Esophagus muscularis mucosa (tissue), 4 donors: ENCODE measurements around the gene PRPF31.

ENCODE experiments used
- EP300 ChIP-seq: sonication (generic); formaldehyde crosslinking; IDR thresholded peaks from one replicate; pipeline ENCODE4 v1.6.1; 2017; ENCODE audit warnings: antibody characterized with exemption
- POLR2AphosphoS5 ChIP-seq, 2 donors: sonication (generic); formaldehyde crosslinking; IDR thresholded peaks; one replicate each; pipeline ENCODE4 v1.6.1; 2017; ENCODE audit warnings: antibody characterized with exemption in 2 of 2
- TF ChIP-seq, protein P1 (sequence below), 3 experiments: fragments of 200-600 bp in 2 of 3; fragments of 450-650 bp in 1 of 3; sonication (generic) in 2 of 3; IDR thresholded peaks; one replicate each; pipeline ENCODE4 v1.5.1; 2017 to 2019; ENCODE audit warnings: antibody characterized with exemption in 3 of 3, mild to moderate bottlenecking in 2 of 3, moderate library complexity in 1 of 3

GRCh38 chr19:54179921-54180461, 64.4 kb downstream of the PRPF31 start:
- TF ChIP-seq, protein P1, sequence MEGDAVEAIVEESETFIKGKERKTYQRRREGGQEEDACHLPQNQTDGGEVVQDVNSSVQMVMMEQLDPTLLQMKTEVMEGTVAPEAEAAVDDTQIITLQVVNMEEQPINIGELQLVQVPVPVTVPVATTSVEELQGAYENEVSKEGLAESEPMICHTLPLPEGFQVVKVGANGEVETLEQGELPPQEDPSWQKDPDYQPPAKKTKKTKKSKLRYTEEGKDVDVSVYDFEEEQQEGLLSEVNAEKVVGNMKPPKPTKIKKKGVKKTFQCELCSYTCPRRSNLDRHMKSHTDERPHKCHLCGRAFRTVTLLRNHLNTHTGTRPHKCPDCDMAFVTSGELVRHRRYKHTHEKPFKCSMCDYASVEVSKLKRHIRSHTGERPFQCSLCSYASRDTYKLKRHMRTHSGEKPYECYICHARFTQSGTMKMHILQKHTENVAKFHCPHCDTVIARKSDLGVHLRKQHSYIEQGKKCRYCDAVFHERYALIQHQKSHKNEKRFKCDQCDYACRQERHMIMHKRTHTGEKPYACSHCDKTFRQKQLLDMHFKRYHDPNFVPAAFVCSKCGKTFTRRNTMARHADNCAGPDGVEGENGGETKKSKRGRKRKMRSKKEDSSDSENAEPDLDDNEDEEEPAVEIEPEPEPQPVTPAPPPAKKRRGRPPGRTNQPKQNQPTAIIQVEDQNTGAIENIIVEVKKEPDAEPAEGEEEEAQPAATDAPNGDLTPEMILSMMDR (IDR thresholded peaks at IDR 0.05): no peak
- TF ChIP-seq POLR2AphosphoS5 (IDR thresholded peaks at IDR 0.05) (no peak), EP300 (no peak)
